GM12891 (cell line): ENCODE measurements around the gene MYEF2.

Experiments
- POLR2A ChIP-seq: IDR thresholded peaks from 2 replicates; pipeline ENCODE4 v1.6.1; 2011; ENCODE audit warnings: low read depth, low read length, control low read depth
- POLR2AphosphoS5 ChIP-seq: IDR thresholded peaks from 2 replicates; pipeline ENCODE4 v1.6.1; 2011; ENCODE audit warnings: low read depth, low read length, control low read depth

DNA sequence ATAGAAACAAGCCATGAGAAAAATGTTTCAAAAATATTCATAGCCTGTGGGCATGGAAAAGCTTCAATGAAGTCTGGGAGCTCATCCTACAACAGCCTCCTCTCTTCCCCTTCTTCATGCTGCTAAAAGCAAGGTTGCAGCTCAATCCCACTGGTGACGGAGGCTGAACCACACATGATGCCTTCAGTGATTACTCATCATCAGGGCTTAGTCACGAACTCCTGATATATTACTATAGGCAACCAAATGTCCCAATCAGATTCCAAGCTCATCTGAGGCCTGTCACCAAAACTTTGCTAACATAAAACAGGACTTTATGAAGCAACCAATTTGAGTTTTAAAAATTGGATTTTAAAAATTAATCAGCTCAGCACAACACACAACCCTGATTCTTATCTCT, 81.3 kb downstream of the MYEF2 start:
- TF ChIP-seq POLR2AphosphoS5: no peak
- TF ChIP-seq POLR2A: no peak
